ENCODE results near the gene FBP2.
"Not testable (repeated sequence)": the region's sequence is repeated elsewhere in the genome, so short reads cannot be mapped to it uniquely, and the experiment has no call there.

Gene FBP2

GRCh38 chr9:94591876-94592275, 1.7 kb downstream of the FBP2 start:
- Mint-ChIP-seq H3K27ac (no peak overlapping the region), H3K4me3 (no peak overlapping the region), H3K4me1 (no peaks in the 10 kb centered on the region), H3K27me3 (peaks cover 0 to 17% of the 10 kb centered on the region in 2 donors), H3K36me3 (no peaks in the 10 kb centered on the region), H3K9me3 (peaks cover 0 to 2% of the 10 kb centered on the region in 2 donors)
- DNase-seq (no peak), ATAC-seq (replicated peaks) (no peak)

GRCh38 chr9:94591046-94591545, 2.5 kb downstream of the FBP2 start:
- not testable (repeated sequence) for H3K27ac Mint-ChIP-seq; H3K4me1 Mint-ChIP-seq; H3K36me3 Mint-ChIP-seq; H3K4me3 Mint-ChIP-seq; ATAC-seq (replicated peaks); DNase-seq; H3K9me3 Mint-ChIP-seq
- H3K27me3 Mint-ChIP-seq: peaks cover 0 to 17% of the 10 kb centered on the region in 2 donors

GRCh38 chr9:94588681-94589080, 4.9 kb downstream of the FBP2 start:
- peaks cover 9 to 16% of the 10 kb centered on the region in 2 donors for H3K27me3 Mint-ChIP-seq
- no peak for DNase-seq
- H3K4me3 Mint-ChIP-seq: no peak overlapping the region
- H3K36me3 Mint-ChIP-seq: no peaks in the 10 kb centered on the region
- peaks cover 0 to 2% of the 10 kb centered on the region in 2 donors for H3K4me1 Mint-ChIP-seq
- peaks cover 0 to 2% of the 10 kb centered on the region in 2 donors for H3K9me3 Mint-ChIP-seq
- no peak for ATAC-seq (replicated peaks)
- no peak overlapping the region for H3K27ac Mint-ChIP-seq

DNA sequence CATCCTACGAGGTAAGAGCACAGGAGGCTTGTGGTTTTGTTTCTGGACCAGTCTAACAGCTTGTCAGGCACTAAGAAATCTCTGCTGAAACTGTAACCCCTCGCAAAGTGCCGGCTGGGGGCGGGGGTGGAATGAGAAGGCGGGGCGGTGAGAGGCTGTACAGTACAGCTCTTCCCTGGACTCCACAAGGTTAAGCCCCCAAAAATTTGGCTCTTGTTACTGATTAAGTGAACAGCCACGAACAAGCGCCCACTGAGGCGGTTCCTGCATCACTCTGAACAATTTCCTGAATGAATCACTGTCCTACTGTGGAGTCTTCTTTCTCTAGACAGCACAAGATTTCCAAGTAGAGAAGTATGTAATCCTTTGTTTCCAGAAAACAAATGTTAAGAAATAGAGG, 6.8 kb downstream of the FBP2 start:
- no peaks in the 10 kb centered on the region for H3K36me3 Mint-ChIP-seq
- ATAC-seq (replicated peaks) (no peak), DNase-seq (no peak)
- no peak overlapping the region for H3K27ac Mint-ChIP-seq
- H3K27me3 Mint-ChIP-seq: peaks cover 9 to 16% of the 10 kb centered on the region in 2 donors
- H3K4me3 Mint-ChIP-seq: no peak overlapping the region
- H3K4me1 Mint-ChIP-seq: peaks cover 0 to 2% of the 10 kb centered on the region in 2 donors
- H3K9me3 Mint-ChIP-seq: peaks cover 0 to 2% of the 10 kb centered on the region in 2 donors

- Mint-ChIP-seq H3K4me3 (no peak overlapping the region), H3K36me3 (no peaks in the 10 kb centered on the region), H3K27me3 (peaks cover 9 to 16% of the 10 kb centered on the region in 2 donors), H3K4me1 (peaks cover 0 to 2% of the 10 kb centered on the region in 2 donors), H3K27ac (no peak overlapping the region), H3K9me3 (peaks cover 0 to 2% of the 10 kb centered on the region in 2 donors)
- ATAC-seq (replicated peaks) (peak; percentile 33 to 51), DNase-seq (no peak)
These were observed 7.3 kb downstream of the FBP2 start for GRCh38 chr9:94586316-94586715.

DNA sequence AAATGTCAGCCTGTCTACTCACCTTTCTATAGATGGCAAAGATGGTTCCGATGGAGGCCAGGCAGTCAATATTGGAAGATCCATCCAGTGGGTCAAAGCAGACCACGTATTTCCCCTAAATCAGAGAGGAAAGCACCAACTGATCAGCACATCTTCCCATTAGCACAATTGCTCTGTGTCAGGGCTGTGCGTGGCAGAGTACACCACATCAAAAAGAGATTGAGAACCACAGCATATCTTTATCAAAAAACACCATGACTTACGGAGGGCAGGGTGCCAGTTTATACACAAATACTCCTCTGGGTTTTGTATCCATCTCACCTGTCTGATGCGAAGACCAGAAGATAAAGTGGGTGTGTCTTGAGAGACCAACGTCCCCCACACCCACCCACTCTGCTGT, 9.1 kb downstream of the FBP2 start:
- Mint-ChIP-seq H3K27me3 (peaks cover 9 to 16% of the 10 kb centered on the region in 2 donors), H3K9me3 (no peaks in the 10 kb centered on the region), H3K4me3 (no peak overlapping the region), H3K36me3 (no peaks in the 10 kb centered on the region), H3K27ac (no peak overlapping the region), H3K4me1 (peaks cover 0 to 2% of the 10 kb centered on the region in 2 donors)
- ATAC-seq (replicated peaks) (no peak), DNase-seq (no peak)

- Mint-ChIP-seq H3K9me3 (no peaks in the 10 kb centered on the region), H3K27me3 (peaks cover 7 to 9% of the 10 kb centered on the region in 2 donors), H3K4me3 (no peak overlapping the region), H3K36me3 (no peaks in the 10 kb centered on the region), H3K27ac (no peak overlapping the region), H3K4me1 (peaks cover 2 to 5% of the 10 kb centered on the region in 2 donors)
- ATAC-seq (replicated peaks) (no peak), DNase-seq (no peak)
These were observed 11.9 kb downstream of the FBP2 start for GRCh38 chr9:94581728-94582127.

DNA sequence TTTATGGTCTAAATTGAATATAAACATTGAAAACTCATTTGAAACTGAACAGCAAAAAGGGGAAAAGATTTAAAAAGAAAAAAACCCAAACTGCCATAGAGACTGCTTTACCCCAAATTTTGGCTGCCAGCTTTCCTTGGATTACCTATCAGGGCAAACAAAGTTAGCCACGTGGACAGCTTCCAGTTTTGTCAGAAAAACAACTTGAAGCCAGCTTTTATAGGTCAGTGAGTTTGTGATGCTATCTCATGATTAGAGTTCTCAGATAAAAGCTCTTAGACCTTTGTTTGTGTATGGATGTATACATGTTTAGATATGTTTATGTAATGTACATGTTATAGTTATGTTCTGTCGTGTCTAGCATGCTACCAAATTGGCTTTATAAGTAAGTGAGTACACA, 16.1 kb downstream of the FBP2 start:
- peaks cover 0 to 21% of the 10 kb centered on the region in 2 donors for H3K27me3 Mint-ChIP-seq
- H3K9me3 Mint-ChIP-seq: no peaks in the 10 kb centered on the region
- no peak for ATAC-seq (replicated peaks)
- H3K4me1 Mint-ChIP-seq: peaks cover 0 to 10% of the 10 kb centered on the region in 2 donors
- no peak overlapping the region for H3K4me3 Mint-ChIP-seq
- H3K27ac Mint-ChIP-seq: no peak overlapping the region
- no peaks in the 10 kb centered on the region for H3K36me3 Mint-ChIP-seq
- no peak for DNase-seq

GRCh38 chr9:94577036-94577435, 16.6 kb downstream of the FBP2 start:
- DNase-seq: no peak
- Mint-ChIP-seq H3K4me1 (peaks cover 0 to 10% of the 10 kb centered on the region in 2 donors), H3K36me3 (no peaks in the 10 kb centered on the region), H3K27me3 (peaks cover 5 to 26% of the 10 kb centered on the region in 2 donors), H3K27ac (no peak overlapping the region), H3K4me3 (no peak overlapping the region), H3K9me3 (no peaks in the 10 kb centered on the region)
- no peak for ATAC-seq (replicated peaks)

DNA sequence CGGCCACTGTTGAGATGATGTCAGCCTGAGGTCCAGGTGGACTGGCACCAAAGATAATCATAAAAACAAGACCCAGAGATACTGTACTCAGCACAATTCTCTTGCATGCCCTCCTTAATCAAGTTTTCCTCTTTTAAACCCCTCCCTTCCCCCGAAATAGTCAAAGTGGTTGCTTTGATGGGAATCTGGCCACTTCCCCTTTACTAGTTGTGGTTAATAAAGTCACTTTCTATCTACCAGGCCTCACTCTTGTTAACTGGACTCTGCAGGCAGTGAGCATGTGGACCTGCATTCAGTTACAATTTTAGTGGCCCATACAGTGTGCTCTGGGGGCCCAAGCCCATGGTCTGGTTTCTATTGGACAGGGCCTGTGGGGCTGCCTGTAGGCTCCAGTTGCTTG, 17.5 kb downstream of the FBP2 start:
- Mint-ChIP-seq H3K36me3 (no peaks in the 10 kb centered on the region), H3K4me3 (no peak overlapping the region), H3K9me3 (no peaks in the 10 kb centered on the region), H3K27me3 (peaks cover 10 to 31% of the 10 kb centered on the region in 2 donors), H3K4me1 (peaks cover 0 to 10% of the 10 kb centered on the region in 2 donors), H3K27ac (no peak overlapping the region)
- DNase-seq: no peak
- ATAC-seq (replicated peaks): peak in 1 of 2 donors; percentile 23

GRCh38 chr9:94568972-94569712, 24.5 kb downstream of the FBP2 start:
- peaks cover 0 to 1% of the 10 kb centered on the region in 2 donors for H3K9me3 Mint-ChIP-seq
- peaks cover 11 to 18% of the 10 kb centered on the region in 2 donors for H3K27me3 Mint-ChIP-seq
- H3K4me1 Mint-ChIP-seq: no peaks in the 10 kb centered on the region
- DNase-seq (no peak), ATAC-seq (replicated peaks) (no peak)
- no peak overlapping the region for H3K27ac Mint-ChIP-seq
- H3K4me3 Mint-ChIP-seq: no peak overlapping the region
- no peaks in the 10 kb centered on the region for H3K36me3 Mint-ChIP-seq

DNA sequence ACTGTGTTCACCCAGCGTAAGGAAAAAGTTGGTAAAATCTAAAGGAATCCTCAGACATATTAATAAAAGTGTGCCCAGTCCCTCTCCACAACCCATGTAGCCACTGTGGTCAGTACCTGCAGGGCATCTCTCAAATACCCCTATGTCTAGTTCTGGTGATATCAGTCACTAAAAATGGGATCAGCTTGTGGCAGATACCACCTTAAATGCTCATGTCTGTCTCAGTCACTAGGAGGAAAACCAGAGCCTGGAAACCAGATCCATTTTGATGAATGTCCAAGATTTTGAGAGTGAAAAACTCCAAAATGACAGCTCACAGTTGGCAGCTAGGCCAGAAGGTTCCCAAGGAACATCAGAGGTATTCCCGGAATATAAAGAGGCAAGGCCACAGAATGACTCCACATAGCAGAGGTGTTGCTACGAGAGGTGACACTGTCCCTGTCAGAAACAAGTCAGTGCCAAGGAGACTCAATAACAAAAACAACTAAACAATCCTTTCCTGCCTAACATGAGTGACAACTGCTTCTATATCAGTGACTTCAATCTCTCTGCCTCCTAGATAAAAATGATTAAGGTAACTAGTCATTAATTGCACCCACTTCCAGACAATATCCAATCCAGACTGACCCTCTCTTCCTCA, 25.3 kb downstream of the FBP2 start:
- DNase-seq: no peak
- no peak overlapping the region for H3K4me3 Mint-ChIP-seq
- no peaks in the 10 kb centered on the region for H3K4me1 Mint-ChIP-seq
- no peaks in the 10 kb centered on the region for H3K36me3 Mint-ChIP-seq
- H3K27ac Mint-ChIP-seq: no peak overlapping the region
- H3K9me3 Mint-ChIP-seq: peaks cover 0 to 4% of the 10 kb centered on the region in 2 donors
- ATAC-seq (replicated peaks): no peak
- peaks cover 16 to 17% of the 10 kb centered on the region in 2 donors for H3K27me3 Mint-ChIP-seq

- ATAC-seq (replicated peaks) (no peak), DNase-seq (no peak)
- Mint-ChIP-seq H3K27ac (no peak overlapping the region), H3K4me3 (no peak overlapping the region), H3K36me3 (no peaks in the 10 kb centered on the region), H3K27me3 (peaks cover 15 to 17% of the 10 kb centered on the region in 2 donors), H3K9me3 (peaks cover 0 to 4% of the 10 kb centered on the region in 2 donors), H3K4me1 (no peaks in the 10 kb centered on the region)
These were observed 26.4 kb downstream of the FBP2 start for GRCh38 chr9:94567271-94567670.

GRCh38 chr9:94566550-94566949, 27.1 kb downstream of the FBP2 start:
- peaks cover 8 to 12% of the 10 kb centered on the region in 2 donors for H3K27me3 Mint-ChIP-seq
- H3K4me1 Mint-ChIP-seq: no peaks in the 10 kb centered on the region
- no peak overlapping the region for H3K4me3 Mint-ChIP-seq
- H3K27ac Mint-ChIP-seq: no peak overlapping the region
- no peak for DNase-seq
- H3K9me3 Mint-ChIP-seq: peaks cover 0 to 4% of the 10 kb centered on the region in 2 donors
- ATAC-seq (replicated peaks): no peak
- H3K36me3 Mint-ChIP-seq: no peaks in the 10 kb centered on the region

GRCh38 chr9:94564279-94564678, 29.3 kb downstream of the FBP2 start:
- ATAC-seq (replicated peaks); H3K4me1 Mint-ChIP-seq; DNase-seq; H3K36me3 Mint-ChIP-seq; H3K4me3 Mint-ChIP-seq; H3K9me3 Mint-ChIP-seq; H3K27ac Mint-ChIP-seq: not testable (repeated sequence)
- H3K27me3 Mint-ChIP-seq: peaks cover 7 to 15% of the 10 kb centered on the region in 2 donors

Measured in stimulated activated naive B cell treated with anti-CD40 and anti-IgM and Interleukin-4, amounts not matched to agents 10 μg/mL and 1 μg/mL and 100 μg/mL, for 72 hours (primary cell).